K562 (cell line): ENCODE measurements around the gene RNASE8. TPM values are rescaled to one million over a fixed set of nuclear protein-coding genes. Genes with fewer than 3 reads are reported as not detected.

Experiments used
- OTX1 ChIP-seq: fragments of 450-650 bp; formaldehyde crosslinking; IDR thresholded peaks from 2 replicates; pipeline ENCODE4 v1.4.0; 2022; ENCODE audit warnings: mild to moderate bottlenecking
- microRNA-seq: library from miRNA; unstranded; fragments of <30 nt; microRNA quantifications from one replicate; pipeline ENCODE4, GENCODE V29; 2018; ENCODE audit warnings: borderline microRNAs expressed
- polyA plus RNA-seq, 8 experiments: library from polyadenylated mRNA; depleted of rRNA in 4 of 8; stranded (reverse) in 5 of 8; unstranded in 3 of 8; fragments of >200 nt; fragmentation: Nextera tagmentation in 2 of 8; fragmentation: Illumina TruSeq in 1 of 8; extraction: Ambion mirVana in 2 of 8; extraction: Trizol in 1 of 8; gene quantifications; 2 replicates each; pipeline versions ENCODE4 v1.2.1 to v1.2.3, GENCODE V29; 2011 to 2014; ENCODE audit warnings: inconsistent platforms in 1 of 8, missing spikeins in 1 of 8
- total RNA-seq, 7 experiments: library from RNA; depleted of rRNA in 6 of 7; stranded (reverse); fragments of >200 nt in 6 of 7; fragmentation: Illumina TruSeq in 2 of 7; extraction: Trizol in 2 of 7; gene quantifications; 2 replicates each; pipeline versions ENCODE4 v1.2.1 to v1.2.3, GENCODE V29; 2011 to 2021; ENCODE audit warnings: low replicate concordance in 1 of 7

The RNASE8 gene
- total and polyA plus RNA-seq, 9 of the 15 experiments (the other 6 are each of a cell fraction or from before 2014, with no cell fraction given), result not detected

DNA sequence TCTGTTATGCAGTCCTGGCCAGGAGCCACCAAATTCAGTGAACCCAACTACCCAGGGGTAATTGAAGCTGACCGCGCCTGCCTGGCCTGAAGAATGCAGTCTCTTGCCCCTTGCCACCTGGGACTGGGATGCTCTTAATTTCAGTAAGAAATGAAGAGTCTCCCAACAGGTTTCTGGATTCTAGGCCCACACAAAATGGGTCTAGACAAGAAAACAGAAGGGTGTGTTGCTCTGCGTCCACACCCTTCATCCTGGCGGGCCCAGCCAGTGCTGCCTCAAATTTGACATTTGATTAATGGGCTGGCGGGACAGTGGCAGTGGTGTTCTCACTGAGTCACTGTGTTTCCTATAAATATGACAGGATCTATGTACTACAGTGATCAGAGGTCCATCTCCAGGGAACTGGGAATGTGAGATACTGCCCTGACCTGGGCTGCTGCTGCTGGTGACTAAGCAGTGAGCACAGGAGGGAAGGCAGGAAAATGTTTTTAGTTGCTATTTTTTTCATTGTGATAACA is 49.7 kb downstream of the RNASE8 start (continued):
- no peak for TF ChIP-seq OTX1 (CRISPR knock-in tag)
- TF ChIP-seq, all 486 proteins: peak for 41

Small RNA genes lying within 50 kb of the gene (microRNA-seq; reads per million reads assigned to microRNA genes)
- not detected for gene MIR6717

Other genes with a start within 250 kb of the RNASE8 start
Only the 7 nearest of the 14 such genes appear.
- 44.5 and 62.1 TPM in 2 replicates for gene NDRG2, start 32.8 kb upstream of the RNASE8 start, total RNA-seq (2014; rRNA removed)
- 24.9 and 28.2 TPM in 2 replicates for gene NDRG2, start 32.8 kb upstream of the RNASE8 start, total RNA-seq (2014; rRNA removed; fragmentation: Illumina TruSeq; extraction: Trizol)
- 27.5 and 28.5 TPM in 2 replicates for gene NDRG2, start 32.8 kb upstream of the RNASE8 start, total RNA-seq (2015; rRNA removed; fragmentation: Illumina TruSeq; extraction: Trizol)
- 37.4 and 41.0 TPM in 2 replicates for gene NDRG2, start 32.8 kb upstream of the RNASE8 start, total RNA-seq (2021)
- 66.3 and 105 TPM in 2 replicates for gene NDRG2, start 32.8 kb upstream of the RNASE8 start, polyA plus RNA-seq (2011; rRNA removed)
- gene NDRG2, start 32.8 kb upstream of the RNASE8 start, polyA plus RNA-seq (2014; fragmentation: Illumina TruSeq; extraction: Trizol), result 81.2 and 81.3 TPM in 2 replicates
- 10 to 100 TPM; 10.1 to 22.9 TPM for gene NDRG2, start 32.8 kb upstream of the RNASE8 start, polyA plus RNA-seq (2014; fragmentation: Nextera tagmentation; extraction: Ambion mirVana)
- 59.3 and 67.3 TPM in 2 replicates for gene NDRG2, start 32.8 kb upstream of the RNASE8 start, polyA plus RNA-seq (2014; rRNA removed)
- gene TPPP2, start 27.6 kb upstream of the RNASE8 start, total RNA-seq (2014; rRNA removed), result 0.18 and 0.24 TPM in 2 replicates
- gene TPPP2, start 27.6 kb upstream of the RNASE8 start, total RNA-seq (2014; rRNA removed; fragmentation: Illumina TruSeq; extraction: Trizol), result not detected in 2 replicates
- not detected in 2 replicates for gene TPPP2, start 27.6 kb upstream of the RNASE8 start, total RNA-seq (2015; rRNA removed; fragmentation: Illumina TruSeq; extraction: Trizol)
- not detected in 2 replicates for gene TPPP2, start 27.6 kb upstream of the RNASE8 start, total RNA-seq (2021)
- gene TPPP2, start 27.6 kb upstream of the RNASE8 start, polyA plus RNA-seq (2011; rRNA removed), result not detected in 2 replicates
- not detected in 2 replicates for gene TPPP2, start 27.6 kb upstream of the RNASE8 start, polyA plus RNA-seq (2014; fragmentation: Illumina TruSeq; extraction: Trizol)
- gene TPPP2, start 27.6 kb upstream of the RNASE8 start, polyA plus RNA-seq (2014; fragmentation: Nextera tagmentation; extraction: Ambion mirVana), result not detected
- gene TPPP2, start 27.6 kb upstream of the RNASE8 start, polyA plus RNA-seq (2014; rRNA removed), result not detected in 2 replicates
- not detected in 2 replicates for gene RNASE13, start 23.0 kb upstream of the RNASE8 start, total RNA-seq (2014; rRNA removed)
- not detected in 2 replicates for gene RNASE13, start 23.0 kb upstream of the RNASE8 start, total RNA-seq (2014; rRNA removed; fragmentation: Illumina TruSeq; extraction: Trizol)
- not detected in 2 replicates for gene RNASE13, start 23.0 kb upstream of the RNASE8 start, total RNA-seq (2015; rRNA removed; fragmentation: Illumina TruSeq; extraction: Trizol)
- not detected in 2 replicates for gene RNASE13, start 23.0 kb upstream of the RNASE8 start, total RNA-seq (2021)
- gene RNASE13, start 23.0 kb upstream of the RNASE8 start, polyA plus RNA-seq (2011; rRNA removed), result not detected in 2 replicates
- gene RNASE13, start 23.0 kb upstream of the RNASE8 start, polyA plus RNA-seq (2014; fragmentation: Illumina TruSeq; extraction: Trizol), result not detected in 2 replicates
- gene RNASE13, start 23.0 kb upstream of the RNASE8 start, polyA plus RNA-seq (2014; fragmentation: Nextera tagmentation; extraction: Ambion mirVana), result not detected
- not detected in 2 replicates for gene RNASE13, start 23.0 kb upstream of the RNASE8 start, polyA plus RNA-seq (2014; rRNA removed)
- not detected in 2 replicates for gene RNASE7, start 15.5 kb upstream of the RNASE8 start, total RNA-seq (2014; rRNA removed)
- gene RNASE7, start 15.5 kb upstream of the RNASE8 start, total RNA-seq (2014; rRNA removed; fragmentation: Illumina TruSeq; extraction: Trizol), result not detected in 2 replicates
- gene RNASE7, start 15.5 kb upstream of the RNASE8 start, total RNA-seq (2015; rRNA removed; fragmentation: Illumina TruSeq; extraction: Trizol), result not detected in 2 replicates
- gene RNASE7, start 15.5 kb upstream of the RNASE8 start, total RNA-seq (2021), result not detected in 2 replicates
- not detected in 2 replicates for gene RNASE7, start 15.5 kb upstream of the RNASE8 start, polyA plus RNA-seq (2011; rRNA removed)
- not detected in 2 replicates for gene RNASE7, start 15.5 kb upstream of the RNASE8 start, polyA plus RNA-seq (2014; fragmentation: Illumina TruSeq; extraction: Trizol)
- not detected for gene RNASE7, start 15.5 kb upstream of the RNASE8 start, polyA plus RNA-seq (2014; fragmentation: Nextera tagmentation; extraction: Ambion mirVana)
- gene RNASE7, start 15.5 kb upstream of the RNASE8 start, polyA plus RNA-seq (2014; rRNA removed), result not detected in 2 replicates
- gene ARHGEF40, start 12.5 kb downstream of the RNASE8 start, total RNA-seq (2014; rRNA removed), result 3.9 and 4.0 TPM in 2 replicates
- gene ARHGEF40, start 12.5 kb downstream of the RNASE8 start, total RNA-seq (2014; rRNA removed; fragmentation: Illumina TruSeq; extraction: Trizol), result 2.3 and 2.9 TPM in 2 replicates
- gene ARHGEF40, start 12.5 kb downstream of the RNASE8 start, total RNA-seq (2015; rRNA removed; fragmentation: Illumina TruSeq; extraction: Trizol), result 3.3 and 3.7 TPM in 2 replicates
- 4.6 and 6.3 TPM in 2 replicates for gene ARHGEF40, start 12.5 kb downstream of the RNASE8 start, total RNA-seq (2021)
- 3.8 and 4.0 TPM in 2 replicates for gene ARHGEF40, start 12.5 kb downstream of the RNASE8 start, polyA plus RNA-seq (2011; rRNA removed)
- 4.6 and 5.0 TPM in 2 replicates for gene ARHGEF40, start 12.5 kb downstream of the RNASE8 start, polyA plus RNA-seq (2014; fragmentation: Illumina TruSeq; extraction: Trizol)
- under 1 TPM; 0.42 to 0.55 TPM for gene ARHGEF40, start 12.5 kb downstream of the RNASE8 start, polyA plus RNA-seq (2014; fragmentation: Nextera tagmentation; extraction: Ambion mirVana)
- 4.6 and 4.7 TPM in 2 replicates for gene ARHGEF40, start 12.5 kb downstream of the RNASE8 start, polyA plus RNA-seq (2014; rRNA removed)
- 3.7 and 6.4 TPM in 2 replicates for gene ZNF219, start 40.8 kb downstream of the RNASE8 start, total RNA-seq (2014; rRNA removed)
- 2.2 and 2.6 TPM in 2 replicates for gene ZNF219, start 40.8 kb downstream of the RNASE8 start, total RNA-seq (2014; rRNA removed; fragmentation: Illumina TruSeq; extraction: Trizol)
- gene ZNF219, start 40.8 kb downstream of the RNASE8 start, total RNA-seq (2015; rRNA removed; fragmentation: Illumina TruSeq; extraction: Trizol), result 4.1 and 4.3 TPM in 2 replicates
- 9.3 and 10.6 TPM in 2 replicates for gene ZNF219, start 40.8 kb downstream of the RNASE8 start, total RNA-seq (2021)
- gene ZNF219, start 40.8 kb downstream of the RNASE8 start, polyA plus RNA-seq (2011; rRNA removed), result 1.9 and 2.8 TPM in 2 replicates
- 2.6 and 3.1 TPM in 2 replicates for gene ZNF219, start 40.8 kb downstream of the RNASE8 start, polyA plus RNA-seq (2014; fragmentation: Illumina TruSeq; extraction: Trizol)
- gene ZNF219, start 40.8 kb downstream of the RNASE8 start, polyA plus RNA-seq (2014; fragmentation: Nextera tagmentation; extraction: Ambion mirVana), result under 1 TPM; 0.29 to 0.53 TPM
- 7.7 and 7.8 TPM in 2 replicates for gene ZNF219, start 40.8 kb downstream of the RNASE8 start, polyA plus RNA-seq (2014; rRNA removed)
- gene TMEM253, start 43.2 kb downstream of the RNASE8 start, total RNA-seq (2014; rRNA removed), result 0.24 and 0.27 TPM in 2 replicates
- 0.11 and 0.13 TPM in 2 replicates for gene TMEM253, start 43.2 kb downstream of the RNASE8 start, total RNA-seq (2014; rRNA removed; fragmentation: Illumina TruSeq; extraction: Trizol)
- not detected in 2 replicates for gene TMEM253, start 43.2 kb downstream of the RNASE8 start, total RNA-seq (2015; rRNA removed; fragmentation: Illumina TruSeq; extraction: Trizol)
- 0.18 and 0.20 TPM in 2 replicates for gene TMEM253, start 43.2 kb downstream of the RNASE8 start, total RNA-seq (2021)
- 0.07 TPM in 1 of 2 replicates, not detected in the other for gene TMEM253, start 43.2 kb downstream of the RNASE8 start, polyA plus RNA-seq (2011; rRNA removed)
- gene TMEM253, start 43.2 kb downstream of the RNASE8 start, polyA plus RNA-seq (2014; fragmentation: Illumina TruSeq; extraction: Trizol), result 0.21 and 0.45 TPM in 2 replicates
- under 1 TPM; 0.25 to 0.61 TPM for gene TMEM253, start 43.2 kb downstream of the RNASE8 start, polyA plus RNA-seq (2014; fragmentation: Nextera tagmentation; extraction: Ambion mirVana)
- gene TMEM253, start 43.2 kb downstream of the RNASE8 start, polyA plus RNA-seq (2014; rRNA removed), result 0.23 TPM in 1 of 2 replicates, not detected in the other